NCI-H2227 (cell line): ENCODE results near the gene RBL2.
"Not testable (repeated sequence)": the region's sequence is repeated elsewhere in the genome, so short reads cannot be mapped to it uniquely, and the experiment has no call there.

ENCODE experiments used
- DNase-seq: peaks from one replicate; lab custom pipeline; 2025; ENCODE audit not compliant: unreplicated experiment; lab: John Stamatoyannopoulos, UW

The RBL2 gene

DNA sequence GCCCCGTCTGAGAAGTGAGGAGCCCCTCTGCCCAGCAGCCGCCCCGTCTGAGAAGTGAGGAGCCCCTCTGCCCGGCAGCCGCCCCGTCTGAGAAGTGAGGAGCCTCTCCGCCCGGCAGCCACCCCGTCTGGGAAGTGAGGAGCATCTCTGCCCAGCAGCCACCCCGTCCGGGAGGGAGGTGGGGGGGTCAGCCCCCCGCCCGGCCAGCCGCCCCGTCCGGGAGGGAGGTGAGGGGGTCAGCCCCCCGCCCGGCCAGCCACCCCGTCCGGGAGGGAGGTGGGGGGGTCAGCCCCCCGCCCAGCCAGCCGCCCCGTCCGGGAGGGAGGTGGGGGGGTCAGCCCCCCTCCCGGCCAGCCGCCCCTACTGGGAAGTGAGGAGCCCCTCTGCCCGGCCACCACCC, 105.1 kb downstream of the RBL2 start:
- DNase-seq, result not testable (repeated sequence)

DNA sequence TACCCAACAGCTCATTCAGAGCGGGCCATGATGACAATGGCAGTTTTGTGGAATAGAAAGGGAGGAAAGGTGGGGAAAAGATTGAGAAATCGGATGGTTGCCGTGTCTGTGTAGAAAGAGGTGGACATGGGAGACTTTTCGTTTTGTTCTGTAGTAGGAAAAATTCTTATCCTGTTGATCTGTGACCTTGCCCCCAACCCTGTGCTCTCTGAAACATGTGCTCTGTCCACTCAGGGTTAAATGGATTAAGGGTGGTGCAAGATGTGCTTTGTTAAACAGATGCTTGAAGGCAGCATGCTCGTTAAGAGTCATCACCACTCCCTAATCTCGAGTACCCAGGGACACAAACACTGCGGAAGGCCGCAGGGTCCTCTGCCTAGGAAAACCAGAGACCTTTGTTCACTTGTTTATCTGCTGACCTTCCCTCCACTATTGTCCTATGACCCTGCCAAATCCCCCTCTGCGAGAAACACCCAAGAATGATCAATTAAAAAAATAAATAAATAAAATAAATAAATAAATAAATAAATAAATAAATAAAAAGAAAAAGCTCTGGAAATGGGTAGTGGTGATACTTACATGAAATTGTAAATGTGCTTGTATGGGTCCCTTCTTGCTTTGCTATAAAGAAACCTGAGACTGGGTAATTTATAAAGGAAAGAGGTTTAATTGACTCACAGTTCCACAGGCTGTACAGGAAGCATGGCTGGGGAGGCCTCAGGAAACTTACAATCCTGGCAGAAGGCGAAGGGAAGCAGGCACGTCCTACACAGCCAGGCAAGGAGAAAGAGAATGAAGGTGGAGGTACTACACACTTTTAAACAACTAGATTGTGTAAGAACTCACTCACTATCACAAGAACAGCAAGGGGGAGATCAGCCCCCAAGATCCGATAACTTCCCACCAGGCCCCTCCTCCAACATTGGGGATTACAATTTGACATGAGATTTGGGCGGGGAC, 105.8 kb downstream of the RBL2 start:
- not testable (repeated sequence) for DNase-seq
